Astrocyte (in vitro differentiated cells and primary cell): ENCODE results near the gene CARD9. TPM values are rescaled to one million over a fixed set of nuclear protein-coding genes. Genes with fewer than 3 reads are reported as not detected.

Source experiments
- DNase-seq: peaks from one replicate; pipeline ENCODE4 v3.0.0-alpha.2; 2010; ENCODE audit warnings: low read depth
- FAIRE-seq: peaks from 2 replicates; lab custom pipeline; 2011; peaks lifted over from hg19 to GRCh38; lab: Jason Lieb, UNC
- H2AFZ ChIP-seq: 2 replicates; pipeline ENCODE4 v1.6.0; 2012; ENCODE audit warnings: low read depth, low read length, inconsistent platforms
- H3K27ac ChIP-seq: 2 replicates; pipeline ENCODE4 v1.5.1; 2011; ENCODE audit warnings: low read depth, low read length, inconsistent platforms
- H3K27me3 ChIP-seq: 2 replicates; pipeline ENCODE4 v1.6.0; 2011; ENCODE audit warnings: low read length, inconsistent platforms; ENCODE audit not compliant: insufficient read depth
- H3K36me3 ChIP-seq: 2 replicates; pipeline ENCODE4 v1.5.1; 2011; ENCODE audit warnings: low read length, inconsistent platforms; ENCODE audit not compliant: insufficient read depth
- H3K4me1 ChIP-seq: 2 replicates; pipeline ENCODE4 v1.5.1; 2011; ENCODE audit warnings: low read length, inconsistent platforms; ENCODE audit not compliant: insufficient read depth
- H3K4me2 ChIP-seq: 2 replicates; pipeline ENCODE4 v1.6.0; 2012; ENCODE audit warnings: low read length, inconsistent platforms
- H3K4me3 ChIP-seq: 2 replicates; pipeline ENCODE4 v1.5.1; 2011; ENCODE audit warnings: low read depth, mild to moderate bottlenecking, low read length, inconsistent platforms; ENCODE audit not compliant: insufficient read depth
- H3K79me2 ChIP-seq: 2 replicates; pipeline ENCODE4 v1.6.0; 2012; ENCODE audit warnings: mild to moderate bottlenecking, low read length, inconsistent platforms; ENCODE audit not compliant: insufficient read depth
- H3K9ac ChIP-seq: 2 replicates; pipeline ENCODE4 v1.6.0; 2012; ENCODE audit warnings: mild to moderate bottlenecking, low read length, inconsistent platforms
- H3K9me3 ChIP-seq: 2 replicates; pipeline ENCODE4 v1.5.1; 2012; ENCODE audit warnings: low read depth, mild to moderate bottlenecking, low read length, inconsistent platforms; ENCODE audit not compliant: insufficient read depth
- H4K20me1 ChIP-seq: 2 replicates; pipeline ENCODE4 v1.6.0; 2012; ENCODE audit warnings: low read length, inconsistent platforms; ENCODE audit not compliant: insufficient read depth
- H3K27ac Mint-ChIP-seq: one replicate; pipeline ENCODE4 v1.8.0; 2021; ENCODE audit warnings: mild to moderate bottlenecking, mixed read lengths; ENCODE audit not compliant: unreplicated experiment
- H3K27me3 Mint-ChIP-seq: one replicate; pipeline ENCODE4 v1.8.0; 2021; ENCODE audit warnings: low read depth, mixed read lengths; ENCODE audit not compliant: unreplicated experiment
- H3K36me3 Mint-ChIP-seq: one replicate; pipeline ENCODE4 v1.8.0; 2021; ENCODE audit warnings: low read depth, mixed read lengths; ENCODE audit not compliant: unreplicated experiment
- H3K4me1 Mint-ChIP-seq: one replicate; pipeline ENCODE4 v1.8.0; 2021; ENCODE audit warnings: low read depth, mixed read lengths; ENCODE audit not compliant: unreplicated experiment
- H3K4me3 Mint-ChIP-seq: one replicate; pipeline ENCODE4 v1.8.0; 2021; ENCODE audit warnings: mild to moderate bottlenecking, moderate library complexity, mixed read lengths; ENCODE audit not compliant: unreplicated experiment
- H3K9me3 Mint-ChIP-seq: one replicate; pipeline ENCODE4 v1.8.0; 2021; ENCODE audit warnings: mild to moderate bottlenecking, mixed read lengths; ENCODE audit not compliant: unreplicated experiment
- CTCF ChIP-seq: IDR thresholded peaks from 2 replicates; pipeline ENCODE4 v1.5.1; 2011; ENCODE audit warnings: low read depth, mild to moderate bottlenecking, inconsistent platforms, low read length, moderate library complexity; ENCODE audit not compliant: insufficient read depth
- EZH2 ChIP-seq: IDR thresholded peaks from 2 replicates; pipeline ENCODE4 v1.6.1; 2012; ENCODE audit warnings: mild to moderate bottlenecking, low read length, inconsistent platforms; ENCODE audit not compliant: insufficient read depth
- total RNA-seq: library from RNA; stranded (reverse); gene quantifications from 2 replicates; pipeline ENCODE4 v1.2.1, GENCODE V29; 2021

Gene CARD9
- total RNA-seq, 1 donor from 2014 or later = 4.2 TPM

- TF ChIP-seq CTCF (no peak), EZH2 (no peak)
- H3K27me3 Mint-ChIP-seq = peaks cover 1% of the 10 kb centered on the region
- H3K9me3 Mint-ChIP-seq = no peaks in the 10 kb centered on the region
- Histone ChIP-seq H3K27me3 (no peaks in the 10 kb centered on the region), H3K79me2 (peaks cover 58% of the 10 kb centered on the region), H4K20me1 (peaks cover 55% of the 10 kb centered on the region), H3K4me3 (peak overlapping the region; percentile 75), H2AFZ (peak overlapping the region; percentile 34), H3K4me2 (peak overlapping the region; percentile 98), H3K27ac (peak overlapping the region; percentile 51), H3K4me1 (peaks cover 32% of the 10 kb centered on the region), H3K9ac (peak overlapping the region; percentile 85), H3K9me3 (no peaks in the 10 kb centered on the region), H3K36me3 (no peaks in the 10 kb centered on the region)
- DNase-seq (peak; percentile 47), FAIRE-seq (no peak)
- H3K36me3 Mint-ChIP-seq = peaks cover 3% of the 10 kb centered on the region
- H3K4me3 Mint-ChIP-seq = peak overlapping the region; percentile 89
- peak overlapping the region; percentile 69 for H3K27ac Mint-ChIP-seq
- peaks cover 11% of the 10 kb centered on the region for H3K4me1 Mint-ChIP-seq
Measured at GRCh38 chr9:136328622-136329041, 44.8 kb downstream of the CARD9 start.

- DNase-seq = no peak
Measured at GRCh38 chr9:136328011-136328621, 45.4 kb downstream of the CARD9 start.

More at GRCh38 chr9:136328011-136328621, 45.4 kb downstream of the CARD9 start:
- H3K4me3 Mint-ChIP-seq = peak overlapping the region; percentile 89
- peaks cover 53% of the 10 kb centered on the region for H3K79me2 ChIP-seq
- peaks cover 5% of the 10 kb centered on the region for H3K27me3 Mint-ChIP-seq
- H3K27ac Mint-ChIP-seq = no peak overlapping the region
- H3K4me3 ChIP-seq = peak overlapping the region; percentile 75
- H4K20me1 ChIP-seq = peaks cover 50% of the 10 kb centered on the region
- no peaks in the 10 kb centered on the region for H3K36me3 ChIP-seq
- H3K36me3 Mint-ChIP-seq = peaks cover 3% of the 10 kb centered on the region
- H3K9me3 ChIP-seq = no peaks in the 10 kb centered on the region
- peak overlapping the region; percentile 51 for H3K27ac ChIP-seq
- peak overlapping the region; percentile 98 for H3K4me2 ChIP-seq
- no peak overlapping the region for H2AFZ ChIP-seq
- no peak for TF ChIP-seq CTCF
- TF ChIP-seq EZH2 = no peak
- peaks cover 11% of the 10 kb centered on the region for H3K4me1 Mint-ChIP-seq
- peak overlapping the region; percentile 85 for H3K9ac ChIP-seq
- no peaks in the 10 kb centered on the region for H3K27me3 ChIP-seq
- H3K9me3 Mint-ChIP-seq = no peaks in the 10 kb centered on the region
- no peak for FAIRE-seq
- peaks cover 32% of the 10 kb centered on the region for H3K4me1 ChIP-seq
